HepG2 (cell line): Measurements from ENCODE around the gene CRAMP1. TPM values are rescaled to one million over a fixed set of nuclear protein-coding genes. Genes with fewer than 3 reads are reported as not detected.
A peak's percentile ranks its signal among the peaks of the same experiment; 100 is the strongest.

ENCODE experiments used
- ATAC-seq: fragments of 200-7000 bp; cut with Tn5 transposase; 3 replicates; pipeline ENCODE4 v1.9.1; 2020; ENCODE audit warnings: mild to moderate bottlenecking, moderate library complexity
- BruUV-seq: library from RNA; stranded (reverse); fragments of 400-500 nt; replicated peaks from 2 replicates; lab custom pipeline; 2021; lab: Mats Ljungman, UMichigan
- CTCF ChIA-PET: fragments of 300-600 bp; formaldehyde crosslinking; extraction: SDS; loops from one replicate; lab custom pipeline; 2021; ENCODE audit warnings: low total read pairs, inconsistent platforms, low intra/inter-chr PET ratio; lab: Yijun Ruan, JAX
- POLR2A ChIA-PET: fragments of 350-600 bp; sonication (Branson Sonifier 250); formaldehyde crosslinking; loops from one replicate; lab custom pipeline; 2020; ENCODE audit warnings: antibody characterized with exemption, inconsistent platforms; lab: Yijun Ruan, JAX
- DNase-seq: peaks from one replicate; pipeline ENCODE4 v3.0.0-alpha.2; 2015; ENCODE audit warnings: low spot score
- FAIRE-seq: peaks from 3 replicates; lab custom pipeline; 2011; peaks lifted over from hg19 to GRCh38; lab: Jason Lieb, UNC
- H2AFZ ChIP-seq: one replicate; pipeline ENCODE4 v1.6.1; 2011; ENCODE audit warnings: low read length, inconsistent platforms
- H3K27ac ChIP-seq: fragments of 300-600 bp; 3 replicates; pipeline ENCODE4 v1.8.0; 2011; ENCODE audit warnings: mixed run types, mild to moderate bottlenecking, mixed read lengths, low read length, inconsistent platforms; ENCODE audit not compliant: insufficient read depth; ENCODE audit errors: extremely low read length
- H3K27me3 ChIP-seq, 2 experiments: fragments of 200-600 bp in 1 of 2; 2 replicates in 1 of 2; 3 replicates in 1 of 2; pipeline versions ENCODE4 v1.6.0 to v1.8.0; 2011; ENCODE audit warnings: low read length in 2 of 2, mild to moderate bottlenecking in 2 of 2, moderate library complexity in 2 of 2, inconsistent platforms in 1 of 2; ENCODE audit not compliant: insufficient read depth in 2 of 2, control insufficient read depth in 1 of 2
- H3K36me3 ChIP-seq, 2 experiments: fragments of 200-600 bp in 1 of 2; replicated peaks in 1 of 2; 2 replicates in 1 of 2; 3 replicates in 1 of 2; pipeline versions ENCODE4 v1.5.1 to v1.8.0; 2011; ENCODE audit warnings: low read length in 2 of 2, inconsistent platforms in 1 of 2; ENCODE audit not compliant: insufficient read depth in 2 of 2, control insufficient read depth in 1 of 2
- H3K4me1 ChIP-seq: 2 replicates; pipeline ENCODE4 v1.5.1; 2012; ENCODE audit warnings: low read length, inconsistent platforms; ENCODE audit not compliant: insufficient read depth
- H3K4me2 ChIP-seq: 2 replicates; pipeline ENCODE4 v1.6.0; 2011; ENCODE audit warnings: low read depth, low read length, inconsistent platforms
- H3K4me3 ChIP-seq, 3 experiments: fragments of 200-600 bp in 1 of 3; sonication (generic), shearing (Covaris generic) in 1 of 3; replicated peaks in 1 of 3; 2 replicates each; pipeline ENCODE4 v1.5.1; 2011 to 2016; ENCODE audit warnings: low read length in 3 of 3, inconsistent platforms in 2 of 3, low read depth in 2 of 3, mild to moderate bottlenecking in 2 of 3, control low read depth in 1 of 3, mixed read lengths in 1 of 3; ENCODE audit not compliant: insufficient read depth in 1 of 3
- H3K79me2 ChIP-seq: one replicate; pipeline ENCODE4 v1.6.1; 2011; ENCODE audit warnings: low read length, inconsistent platforms; ENCODE audit not compliant: insufficient read depth
- H3K9ac ChIP-seq: 2 replicates; pipeline ENCODE4 v1.6.0; 2011; ENCODE audit warnings: mild to moderate bottlenecking, low read depth, low read length, inconsistent platforms; ENCODE audit not compliant: insufficient read depth
- H3K9me3 ChIP-seq: 2 replicates; pipeline ENCODE4 v1.5.1; 2012; ENCODE audit warnings: mild to moderate bottlenecking, low read length
- H4K20me1 ChIP-seq: 2 replicates; pipeline ENCODE4 v1.6.0; 2011; ENCODE audit warnings: inconsistent platforms, mild to moderate bottlenecking, low read length, moderate library complexity; ENCODE audit not compliant: insufficient read depth
- KLF15 ChIP-seq: sonication (generic); formaldehyde crosslinking; IDR thresholded peaks from 2 replicates; pipeline ENCODE4 v1.8.1; 2023; ENCODE audit warnings: borderline replicate concordance, mild to moderate bottlenecking, inconsistent platforms, missing genetic modification reagents, mixed read lengths
- MED13 ChIP-seq: sonication (generic); formaldehyde crosslinking; IDR thresholded peaks from 2 replicates; pipeline ENCODE4 v1.5.0; 2020; ENCODE audit warnings: missing genetic modification reagents
- PAWR ChIP-seq: sonication (generic); formaldehyde crosslinking; IDR thresholded peaks from 2 replicates; pipeline ENCODE4 v1.4.0; 2020; ENCODE audit warnings: missing genetic modification reagents, mild to moderate bottlenecking, borderline replicate concordance
- SMAD9 ChIP-seq: sonication (generic); formaldehyde crosslinking; IDR thresholded peaks from 2 replicates; pipeline ENCODE4 v1.5.1; 2020; ENCODE audit warnings: mild to moderate bottlenecking, missing genetic modification reagents
- STAG1 ChIP-seq: sonication (generic); formaldehyde crosslinking; IDR thresholded peaks from 2 replicates; pipeline ENCODE4 v1.4.0; 2020; ENCODE audit warnings: missing genetic modification reagents
- ZNF234 ChIP-seq: sonication (generic); formaldehyde crosslinking; conservative IDR thresholded peaks from 2 replicates; pipeline ENCODE4 v1.5.1; 2020; ENCODE audit warnings: mild to moderate bottlenecking, missing genetic modification reagents
- ZNF251 ChIP-seq: sonication (generic); formaldehyde crosslinking; IDR thresholded peaks from 2 replicates; pipeline ENCODE4 v1.9.0; 2021; ENCODE audit warnings: mild to moderate bottlenecking, missing genetic modification reagents
- ZNF260 ChIP-seq: sonication (generic); formaldehyde crosslinking; IDR thresholded peaks from 2 replicates; pipeline ENCODE4 v1.4.0; 2020; ENCODE audit warnings: missing genetic modification reagents, low read depth, mild to moderate bottlenecking, borderline replicate concordance
- ZNF501 ChIP-seq: sonication (generic); formaldehyde crosslinking; IDR thresholded peaks from 2 replicates; pipeline ENCODE4 v1.5.1; 2020; ENCODE audit warnings: mild to moderate bottlenecking, moderate library complexity, missing genetic modification reagents
- ZNF775 ChIP-seq: sonication (generic); formaldehyde crosslinking; IDR thresholded peaks from 2 replicates; pipeline ENCODE4 v1.4.0; 2020; ENCODE audit warnings: missing genetic modification reagents, mild to moderate bottlenecking, moderate library complexity, borderline replicate concordance
- ZSCAN29 ChIP-seq: sonication (generic); formaldehyde crosslinking; conservative IDR thresholded peaks from 2 replicates; pipeline ENCODE4 v1.4.0; 2020; ENCODE audit warnings: mild to moderate bottlenecking, missing genetic modification reagents
- WGBS: methylation state at CpG from one replicate; pipeline ENCODE4 v1.1.6; 2017; ENCODE audit warnings: low lambda C conversion rate; 5-methylcytosine and 5-hydroxymethylcytosine counted together
- in situ Hi-C: cut with HindIII; loops from 2 replicates; pipeline ENCODE4 v1.10.0; 2017; ENCODE audit warnings: low pct_unique_long_range_greater_than_20kb; ENCODE audit not compliant: extremely low pct_ligation_motif_present
- intact Hi-C: fragments of 100-400 bp; cut with micrococcal nuclease; formaldehyde crosslinking; loops from one replicate; pipeline ENCODE4 v1.10.0; 2022; ENCODE audit not compliant: unreplicated experiment
- polyA plus RNA-seq, 8 experiments: library from polyadenylated mRNA; depleted of rRNA in 3 of 8; stranded (reverse) in 7 of 8; unstranded in 1 of 8; fragments of >200 nt; fragmentation: Illumina TruSeq in 4 of 8; extraction: Trizol in 4 of 8; gene quantifications; 2 replicates each; pipeline versions ENCODE4 v1.2.1 to v1.2.3, GENCODE V29; 2011 to 2016; ENCODE audit warnings: low read depth in 4 of 8, missing spikeins in 1 of 8, mixed read lengths in 1 of 8; ENCODE audit not compliant: insufficient read depth in 1 of 8
- total RNA-seq, 5 experiments: library from RNA; depleted of rRNA; stranded (reverse); fragments of >200 nt; fragmentation: Illumina TruSeq; extraction: Trizol; gene quantifications; 2 replicates each; pipeline ENCODE4 v1.2.3, GENCODE V29; 2016; ENCODE audit warnings: low read depth in 1 of 5
- TF ChIP-seq, protein P1 (sequence below): sonication (generic); formaldehyde crosslinking; IDR thresholded peaks from 2 replicates; pipeline ENCODE4 v1.5.0; 2020; ENCODE audit warnings: mild to moderate bottlenecking, missing genetic modification reagents, moderate library complexity
- TF ChIP-seq, protein P2 (sequence below): sonication (generic); formaldehyde crosslinking; IDR thresholded peaks from 2 replicates; pipeline ENCODE4; 2020; ENCODE audit warnings: missing genetic modification reagents, mild to moderate bottlenecking, borderline replicate concordance

CRAMP1 gene
- total and polyA plus RNA-seq, 2 of the 13 experiments (the other 11 are each of a cell fraction or from before 2014, with no cell fraction given): 6.8 to 9.7 TPM

DNA sequence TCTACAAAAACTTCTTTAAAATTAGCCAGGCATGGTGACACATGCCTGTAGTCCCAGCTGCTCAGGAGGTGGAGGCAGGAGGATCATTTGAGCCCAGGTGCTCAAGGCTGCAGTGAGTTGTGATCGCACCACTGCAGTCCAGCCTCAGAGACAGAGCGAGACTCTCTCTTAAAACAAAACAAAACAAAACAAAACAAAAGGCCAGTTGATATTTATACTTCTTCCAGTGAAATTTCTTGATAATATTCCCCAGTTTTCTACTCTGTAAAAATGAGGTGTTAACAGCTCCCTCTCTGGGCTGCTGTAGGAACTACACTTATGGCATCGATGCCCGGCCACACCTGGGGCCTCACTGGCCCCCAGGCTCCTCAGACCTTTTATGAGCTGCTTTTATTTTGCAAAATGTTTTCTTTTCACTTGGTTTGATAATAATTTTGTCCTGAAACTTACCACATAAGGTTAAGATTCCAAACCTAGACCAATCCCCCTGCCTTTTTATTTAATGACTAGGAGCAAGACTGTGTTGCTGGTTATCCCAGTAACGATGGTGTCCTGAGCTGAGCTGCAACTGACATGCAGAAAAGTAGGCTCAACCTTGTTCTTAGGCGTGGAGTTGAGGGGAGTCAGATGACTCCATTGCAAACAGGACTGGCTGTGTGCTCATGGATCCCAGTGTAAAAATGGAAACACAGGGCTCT is 111.4 kb downstream of the CRAMP1 start:
- no peak overlapping the region for H3K4me3 ChIP-seq
- ChIA-PET POLR2A (interaction anchor here (1.7 kb wide), 1 partner anchor 46 kb away, joined by 8 read pairs; the partner anchor contains the start of gene JPT2), CTCF (no interaction called here)
- no peak overlapping the region for H3K4me2 ChIP-seq
- peak; percentile 58; the same call in 1 of the 3 replicates for ATAC-seq
- peaks cover 24 to 33% of the 10 kb centered on the region in 2 experiments; a peak in 4 of 5 replicates for H3K36me3 ChIP-seq
- no TSS peak for BruUV-seq
- 60% methylated on average over 6 of the region's 6 CpGs for WGBS
- FAIRE-seq: peak; percentile 56
- peaks cover 10% of the 10 kb centered on the region for H4K20me1 ChIP-seq
- H3K9me3 ChIP-seq: no peaks in the 10 kb centered on the region
- in situ Hi-C loops: no loop called here
- H3K27ac ChIP-seq: no peak overlapping the region
- DNase-seq: peak; percentile 37
- H3K9ac ChIP-seq: no peak overlapping the region
- no peak overlapping the region for H2AFZ ChIP-seq
- H3K4me1 ChIP-seq: peaks cover 50% of the 10 kb centered on the region
- H3K79me2 ChIP-seq: peaks cover 12% of the 10 kb centered on the region
- H3K27me3 ChIP-seq: no peaks in the 10 kb centered on the region
- intact Hi-C loops: no loop called here
- TF ChIP-seq, protein P1, sequence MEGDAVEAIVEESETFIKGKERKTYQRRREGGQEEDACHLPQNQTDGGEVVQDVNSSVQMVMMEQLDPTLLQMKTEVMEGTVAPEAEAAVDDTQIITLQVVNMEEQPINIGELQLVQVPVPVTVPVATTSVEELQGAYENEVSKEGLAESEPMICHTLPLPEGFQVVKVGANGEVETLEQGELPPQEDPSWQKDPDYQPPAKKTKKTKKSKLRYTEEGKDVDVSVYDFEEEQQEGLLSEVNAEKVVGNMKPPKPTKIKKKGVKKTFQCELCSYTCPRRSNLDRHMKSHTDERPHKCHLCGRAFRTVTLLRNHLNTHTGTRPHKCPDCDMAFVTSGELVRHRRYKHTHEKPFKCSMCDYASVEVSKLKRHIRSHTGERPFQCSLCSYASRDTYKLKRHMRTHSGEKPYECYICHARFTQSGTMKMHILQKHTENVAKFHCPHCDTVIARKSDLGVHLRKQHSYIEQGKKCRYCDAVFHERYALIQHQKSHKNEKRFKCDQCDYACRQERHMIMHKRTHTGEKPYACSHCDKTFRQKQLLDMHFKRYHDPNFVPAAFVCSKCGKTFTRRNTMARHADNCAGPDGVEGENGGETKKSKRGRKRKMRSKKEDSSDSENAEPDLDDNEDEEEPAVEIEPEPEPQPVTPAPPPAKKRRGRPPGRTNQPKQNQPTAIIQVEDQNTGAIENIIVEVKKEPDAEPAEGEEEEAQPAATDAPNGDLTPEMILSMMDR (CRISPR knock-in tag): peak; percentile 60
- TF ChIP-seq KLF15 (CRISPR knock-in tag) (no peak), ZSCAN29 (CRISPR knock-in tag) (no peak), ZNF260 (no peak), PAWR (no peak), ZNF501 (0 out of 2 replicates have a peak, but pooled peaks have one; percentile 24), STAG1 (CRISPR knock-in tag) (peak; percentile 44), SMAD9 (CRISPR knock-in tag) (no peak), ZNF234 (CRISPR knock-in tag) (no peak), MED13 (CRISPR knock-in tag) (no peak), ZNF251 (CRISPR knock-in tag) (no peak), ZNF775 (CRISPR knock-in tag) (no peak)
- TF ChIP-seq, protein P2, sequence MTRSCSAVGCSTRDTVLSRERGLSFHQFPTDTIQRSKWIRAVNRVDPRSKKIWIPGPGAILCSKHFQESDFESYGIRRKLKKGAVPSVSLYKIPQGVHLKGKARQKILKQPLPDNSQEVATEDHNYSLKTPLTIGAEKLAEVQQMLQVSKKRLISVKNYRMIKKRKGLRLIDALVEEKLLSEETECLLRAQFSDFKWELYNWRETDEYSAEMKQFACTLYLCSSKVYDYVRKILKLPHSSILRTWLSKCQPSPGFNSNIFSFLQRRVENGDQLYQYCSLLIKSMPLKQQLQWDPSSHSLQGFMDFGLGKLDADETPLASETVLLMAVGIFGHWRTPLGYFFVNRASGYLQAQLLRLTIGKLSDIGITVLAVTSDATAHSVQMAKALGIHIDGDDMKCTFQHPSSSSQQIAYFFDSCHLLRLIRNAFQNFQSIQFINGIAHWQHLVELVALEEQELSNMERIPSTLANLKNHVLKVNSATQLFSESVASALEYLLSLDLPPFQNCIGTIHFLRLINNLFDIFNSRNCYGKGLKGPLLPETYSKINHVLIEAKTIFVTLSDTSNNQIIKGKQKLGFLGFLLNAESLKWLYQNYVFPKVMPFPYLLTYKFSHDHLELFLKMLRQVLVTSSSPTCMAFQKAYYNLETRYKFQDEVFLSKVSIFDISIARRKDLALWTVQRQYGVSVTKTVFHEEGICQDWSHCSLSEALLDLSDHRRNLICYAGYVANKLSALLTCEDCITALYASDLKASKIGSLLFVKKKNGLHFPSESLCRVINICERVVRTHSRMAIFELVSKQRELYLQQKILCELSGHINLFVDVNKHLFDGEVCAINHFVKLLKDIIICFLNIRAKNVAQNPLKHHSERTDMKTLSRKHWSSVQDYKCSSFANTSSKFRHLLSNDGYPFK (CRISPR knock-in tag): no peak
